ENCODE measurements around the gene CLCN6.

- TF ChIP-seq RBBP5 (IDR thresholded peaks at IDR 0.05; ENCODE audit: borderline replicate concordance, low read depth, low read length) = no peak
- no peak for TF ChIP-seq CTCF (IDR thresholded peaks at IDR 0.05; ENCODE audit: control extremely low read depth in 1 of 3, insufficient read depth in 1 of 3, low read depth in 1 of 3, low read length in 3 of 3)
- TF ChIP-seq NRF1 (IDR thresholded peaks at IDR 0.05; ENCODE audit: low read depth, low read length) = no peak
- no peak for TF ChIP-seq POLR2A (IDR thresholded peaks at IDR 0.05; ENCODE audit: control extremely low read depth in 1 of 2, low read depth in 2 of 2, low read length in 2 of 2)
- no peak for TF ChIP-seq POLR2AphosphoS5 (IDR thresholded peaks at IDR 0.05; ENCODE audit: low read depth, low read length)
- TF ChIP-seq TAF1 (IDR thresholded peaks at IDR 0.05; ENCODE audit: low read depth, low read length) = no peak
- TF ChIP-seq EZH2 (IDR thresholded peaks at IDR 0.05; ENCODE audit: low read depth, low read length, severe bottlenecking) = no peak
- TF ChIP-seq CEBPB (IDR thresholded peaks at IDR 0.05; ENCODE audit: low read depth, low read length) = no peak
Measured at GRCh38 chr1:11771481-11772043, 34.4 kb upstream of the CLCN6 start.
